ENCODE data around the gene FMO3.
A peak's percentile ranks its signal among the peaks of the same experiment; 100 is the strongest.

Gene FMO3

GRCh38 chr1:171158096-171158495 lies 67.4 kb downstream of the FMO3 start:
- Histone ChIP-seq H3K36me3 (ENCODE audit: control insufficient read depth in 1 of 2, insufficient read depth in 2 of 2, low read length in 2 of 2) (no peaks in the 10 kb centered on the region), H3K4me2 (ENCODE audit: low read length) (no peak overlapping the region), H3K27me3 (ENCODE audit: insufficient read depth, low read length) (no peaks in the 10 kb centered on the region), H3K4ac (ENCODE audit: low read depth, low read length) (no peak overlapping the region), H3K14ac (ENCODE audit: low read length) (no peak overlapping the region), H3K79me1 (ENCODE audit: low read length) (no peaks in the 10 kb centered on the region), H3K27ac (ENCODE audit: low read depth, low read length) (no peak overlapping the region), H3K23ac (ENCODE audit: low read length) (no peak overlapping the region), H3K9me3 (ENCODE audit: insufficient read depth, low read depth, low read length) (no peaks in the 10 kb centered on the region), H2BK120ac (ENCODE audit: insufficient read depth, low read length, poor library complexity) (no peak overlapping the region), H3K4me3 (ENCODE audit: low read depth, low read length) (no peak overlapping the region), H4K12ac (ENCODE audit: low read depth, low read length) (no peak overlapping the region), H3K9ac (ENCODE audit: low read length) (no peak overlapping the region), H2AK5ac (ENCODE audit: low read length) (no peak overlapping the region), H2AFZ (ENCODE audit: insufficient read depth, low read length, poor library complexity) (no peak overlapping the region), H3K4me1 (ENCODE audit: control insufficient read depth in 1 of 2, insufficient read depth in 2 of 2, low read length in 2 of 2) (no peaks in the 10 kb centered on the region), H4K8ac (ENCODE audit: low read depth, low read length) (no peak overlapping the region), H3K18ac (ENCODE audit: low read length) (no peak overlapping the region), H4K91ac (ENCODE audit: low read depth, low read length) (no peak overlapping the region), H3K79me2 (ENCODE audit: control insufficient read depth, insufficient read depth, low read length, poor library complexity) (no peaks in the 10 kb centered on the region), H2BK5ac (ENCODE audit: low read depth, low read length, poor library complexity) (no peak overlapping the region), H2BK12ac (ENCODE audit: low read length) (no peak overlapping the region)
- no CpG with 5 or more reads among the region's 5 CpGs for WGBS (ENCODE audit: extremely low coverage, insufficient coverage, insufficient read length)
- DNase-seq = peak in 1 of 2 donors; percentile 62

GRCh38 chr1:171158551-171158950 lies 67.8 kb downstream of the FMO3 start:
- H3K4ac ChIP-seq (ENCODE audit: low read depth, low read length) = no peak overlapping the region
- no peaks in the 10 kb centered on the region for H3K36me3 ChIP-seq (ENCODE audit: control insufficient read depth in 1 of 2, insufficient read depth in 2 of 2, low read length in 2 of 2)
- H2AK5ac ChIP-seq (ENCODE audit: low read length) = no peak overlapping the region
- no peak overlapping the region for H3K18ac ChIP-seq (ENCODE audit: low read length)
- DNase-seq = no peak
- no peaks in the 10 kb centered on the region for H3K27me3 ChIP-seq (ENCODE audit: insufficient read depth, low read length)
- no peaks in the 10 kb centered on the region for H3K79me2 ChIP-seq (ENCODE audit: control insufficient read depth, insufficient read depth, low read length, poor library complexity)
- no peak overlapping the region for H3K4me3 ChIP-seq (ENCODE audit: low read depth, low read length)
- H3K4me2 ChIP-seq (ENCODE audit: low read length) = no peak overlapping the region
- no peak overlapping the region for H4K12ac ChIP-seq (ENCODE audit: low read depth, low read length)
- H3K79me1 ChIP-seq (ENCODE audit: low read length) = no peaks in the 10 kb centered on the region
- no peaks in the 10 kb centered on the region for H3K9me3 ChIP-seq (ENCODE audit: insufficient read depth, low read depth, low read length)
- H2AFZ ChIP-seq (ENCODE audit: insufficient read depth, low read length, poor library complexity) = no peak overlapping the region
- no peak overlapping the region for H4K8ac ChIP-seq (ENCODE audit: low read depth, low read length)
- no peak overlapping the region for H3K9ac ChIP-seq (ENCODE audit: low read length)
- H3K23ac ChIP-seq (ENCODE audit: low read length) = no peak overlapping the region
- no CpG with 5 or more reads among the region's 3 CpGs for WGBS (ENCODE audit: extremely low coverage, insufficient coverage, insufficient read length)
- no peak overlapping the region for H2BK120ac ChIP-seq (ENCODE audit: insufficient read depth, low read length, poor library complexity)
- no peaks in the 10 kb centered on the region for H3K4me1 ChIP-seq (ENCODE audit: control insufficient read depth in 1 of 2, insufficient read depth in 2 of 2, low read length in 2 of 2)
- no peak overlapping the region for H3K27ac ChIP-seq (ENCODE audit: low read depth, low read length)
- H2BK12ac ChIP-seq (ENCODE audit: low read length) = no peak overlapping the region
- no peak overlapping the region for H4K91ac ChIP-seq (ENCODE audit: low read depth, low read length)
- no peak overlapping the region for H3K14ac ChIP-seq (ENCODE audit: low read length)
- no peak overlapping the region for H2BK5ac ChIP-seq (ENCODE audit: low read depth, low read length, poor library complexity)

- Histone ChIP-seq H2BK5ac (ENCODE audit: low read depth, low read length, poor library complexity) (no peak overlapping the region), H4K91ac (ENCODE audit: low read depth, low read length) (no peak overlapping the region), H3K79me1 (ENCODE audit: low read length) (no peaks in the 10 kb centered on the region), H4K8ac (ENCODE audit: low read depth, low read length) (no peak overlapping the region), H3K79me2 (ENCODE audit: control insufficient read depth, insufficient read depth, low read length, poor library complexity) (no peaks in the 10 kb centered on the region), H3K27ac (ENCODE audit: low read depth, low read length) (no peak overlapping the region), H3K4me2 (ENCODE audit: low read length) (no peak overlapping the region), H3K4me1 (ENCODE audit: control insufficient read depth in 1 of 2, insufficient read depth in 2 of 2, low read length in 2 of 2) (no peaks in the 10 kb centered on the region), H2AFZ (ENCODE audit: insufficient read depth, low read length, poor library complexity) (no peak overlapping the region), H3K18ac (ENCODE audit: low read length) (no peak overlapping the region), H2BK120ac (ENCODE audit: insufficient read depth, low read length, poor library complexity) (no peak overlapping the region), H4K12ac (ENCODE audit: low read depth, low read length) (no peak overlapping the region), H3K9ac (ENCODE audit: low read length) (no peak overlapping the region), H2AK5ac (ENCODE audit: low read length) (no peak overlapping the region), H2BK12ac (ENCODE audit: low read length) (no peak overlapping the region), H3K9me3 (ENCODE audit: insufficient read depth, low read depth, low read length) (no peaks in the 10 kb centered on the region), H3K14ac (ENCODE audit: low read length) (no peak overlapping the region), H3K4me3 (ENCODE audit: low read depth, low read length) (no peak overlapping the region), H3K36me3 (ENCODE audit: control insufficient read depth in 1 of 2, insufficient read depth in 2 of 2, low read length in 2 of 2) (no peaks in the 10 kb centered on the region), H3K23ac (ENCODE audit: low read length) (no peak overlapping the region), H3K4ac (ENCODE audit: low read depth, low read length) (no peak overlapping the region), H3K27me3 (ENCODE audit: insufficient read depth, low read length) (no peaks in the 10 kb centered on the region)
- no CpG with 5 or more reads among the region's 2 CpGs for WGBS (ENCODE audit: extremely low coverage, insufficient coverage, insufficient read length)
- no peak for DNase-seq
Measured at GRCh38 chr1:171159148-171159547, 68.4 kb downstream of the FMO3 start.

GRCh38 chr1:171160211-171160610 lies 69.5 kb downstream of the FMO3 start:
- H4K12ac ChIP-seq (ENCODE audit: low read depth, low read length) = no peak overlapping the region
- H3K4ac ChIP-seq (ENCODE audit: low read depth, low read length) = no peak overlapping the region
- H2BK120ac ChIP-seq (ENCODE audit: insufficient read depth, low read length, poor library complexity) = no peak overlapping the region
- no peaks in the 10 kb centered on the region for H3K4me1 ChIP-seq (ENCODE audit: control insufficient read depth in 1 of 2, insufficient read depth in 2 of 2, low read length in 2 of 2)
- no peak overlapping the region for H3K14ac ChIP-seq (ENCODE audit: low read length)
- WGBS (ENCODE audit: extremely low coverage, insufficient coverage, insufficient read length) = no CpG with 5 or more reads among the region's 3 CpGs
- H4K8ac ChIP-seq (ENCODE audit: low read depth, low read length) = no peak overlapping the region
- no peaks in the 10 kb centered on the region for H3K79me1 ChIP-seq (ENCODE audit: low read length)
- no peak overlapping the region for H3K18ac ChIP-seq (ENCODE audit: low read length)
- H3K79me2 ChIP-seq (ENCODE audit: control insufficient read depth, insufficient read depth, low read length, poor library complexity) = no peaks in the 10 kb centered on the region
- H2AK5ac ChIP-seq (ENCODE audit: low read length) = no peak overlapping the region
- no peak overlapping the region for H3K27ac ChIP-seq (ENCODE audit: low read depth, low read length)
- no peak overlapping the region for H2BK5ac ChIP-seq (ENCODE audit: low read depth, low read length, poor library complexity)
- no peaks in the 10 kb centered on the region for H3K36me3 ChIP-seq (ENCODE audit: control insufficient read depth in 1 of 2, insufficient read depth in 2 of 2, low read length in 2 of 2)
- no peak for DNase-seq
- H4K91ac ChIP-seq (ENCODE audit: low read depth, low read length) = no peak overlapping the region
- no peak overlapping the region for H3K4me3 ChIP-seq (ENCODE audit: low read depth, low read length)
- no peaks in the 10 kb centered on the region for H3K9me3 ChIP-seq (ENCODE audit: insufficient read depth, low read depth, low read length)
- H3K27me3 ChIP-seq (ENCODE audit: insufficient read depth, low read length) = no peaks in the 10 kb centered on the region
- H3K23ac ChIP-seq (ENCODE audit: low read length) = no peak overlapping the region
- H3K4me2 ChIP-seq (ENCODE audit: low read length) = no peak overlapping the region
- no peak overlapping the region for H2BK12ac ChIP-seq (ENCODE audit: low read length)
- H2AFZ ChIP-seq (ENCODE audit: insufficient read depth, low read length, poor library complexity) = no peak overlapping the region
- no peak overlapping the region for H3K9ac ChIP-seq (ENCODE audit: low read length)
